ENCODE data around the gene MEF2B.
"Not testable (repeated sequence)": the region's sequence is repeated elsewhere in the genome, so short reads cannot be mapped to it uniquely, and the experiment has no call there.

The MEF2B gene

DNA sequence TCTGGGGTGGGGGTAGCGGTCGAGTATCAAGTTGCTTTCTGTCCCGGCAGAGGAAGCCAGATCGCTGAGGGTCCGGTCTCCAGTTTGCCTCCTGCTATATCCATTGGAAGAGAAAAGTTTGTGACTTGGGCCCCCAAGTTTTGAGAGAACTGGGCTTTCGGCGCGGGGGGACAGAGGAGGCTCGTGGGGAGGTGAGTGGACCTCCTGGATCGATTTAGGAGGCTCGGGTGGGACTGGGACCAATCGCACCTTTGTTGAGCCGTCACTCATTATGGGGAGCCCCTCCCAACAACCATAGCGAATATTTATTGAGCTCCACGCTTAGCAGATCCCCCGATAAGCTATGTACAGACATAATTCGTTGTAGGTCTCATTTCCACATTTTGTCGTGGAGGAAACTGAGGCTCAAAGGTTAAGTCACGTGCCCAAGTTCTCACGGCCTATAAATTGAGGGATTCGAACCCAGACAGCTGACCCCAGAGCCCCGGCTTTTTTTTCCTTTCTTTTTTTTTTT is 22.9 kb upstream of the MEF2B start:
- DNase-seq: no peak

DNA sequence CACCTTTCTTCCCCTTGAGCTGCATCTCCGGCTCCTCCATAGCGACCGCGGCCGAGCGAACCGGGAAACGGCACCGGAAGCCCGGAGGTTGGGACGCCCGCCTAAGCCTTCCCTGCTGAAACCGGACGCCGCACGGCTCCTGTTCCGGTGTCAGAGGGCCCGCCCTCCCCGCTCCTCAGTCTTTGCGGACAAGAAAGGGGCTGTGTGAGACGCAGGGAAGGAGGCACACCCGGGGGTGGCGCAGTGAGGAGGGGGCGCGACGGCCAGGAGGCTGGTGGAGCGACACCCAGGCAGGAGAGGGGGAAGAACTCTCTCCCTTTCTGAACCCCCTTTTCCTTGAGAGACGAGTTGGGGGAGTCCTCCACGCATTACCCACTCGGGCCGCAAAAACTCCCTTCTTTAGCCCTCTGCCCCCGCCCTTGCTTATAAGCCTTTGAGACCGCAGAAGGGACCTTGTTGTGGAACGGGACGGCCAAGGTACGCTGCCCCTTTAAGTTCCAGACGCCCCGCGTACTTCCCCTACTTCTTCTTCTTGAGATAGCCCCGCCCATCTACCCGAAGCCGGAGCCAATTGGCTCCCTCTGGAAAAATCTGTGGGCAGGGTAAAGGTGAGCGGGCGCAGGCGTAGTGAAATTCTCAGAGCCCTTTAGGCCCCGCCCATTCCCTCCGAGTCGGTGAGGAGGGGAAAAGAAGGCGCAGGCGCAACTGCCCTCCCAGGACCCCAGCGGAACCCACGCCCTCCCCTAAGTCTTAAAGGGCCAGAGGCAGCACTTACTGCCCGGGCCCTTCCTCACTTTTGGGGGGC is 22.2 kb upstream of the MEF2B start, which contains the start of the genes BORCS8 and RFXANK:
BORCS8 (minus strand) TSS at position 75 of the 805 bp plus-strand sequence; CDS start at position 40, 35 bp downstream.
RFXANK (plus strand) TSS at position 181 of the 805 bp plus-strand sequence. CDS start 1,689 bp downstream, outside the sequence.
- DNase-seq: peak; percentile 92 to 96 (median 94)

DNA sequence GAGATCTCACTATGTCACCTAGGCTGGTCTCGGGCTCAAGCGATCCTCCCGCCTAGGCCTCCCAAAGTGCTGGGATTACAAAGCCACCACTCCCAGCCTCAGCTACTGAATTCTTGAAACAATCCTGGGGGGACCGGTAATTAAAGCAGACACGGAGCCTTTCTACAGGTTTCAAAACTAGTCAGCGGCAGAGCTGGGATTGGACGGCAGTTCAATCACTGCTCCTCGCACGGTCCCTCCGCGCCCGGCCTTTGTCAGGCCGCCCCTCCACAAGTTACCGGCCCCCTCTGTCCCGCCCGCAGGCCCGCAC is 21.7 kb upstream of the MEF2B start:
- DNase-seq: no peak

DNA sequence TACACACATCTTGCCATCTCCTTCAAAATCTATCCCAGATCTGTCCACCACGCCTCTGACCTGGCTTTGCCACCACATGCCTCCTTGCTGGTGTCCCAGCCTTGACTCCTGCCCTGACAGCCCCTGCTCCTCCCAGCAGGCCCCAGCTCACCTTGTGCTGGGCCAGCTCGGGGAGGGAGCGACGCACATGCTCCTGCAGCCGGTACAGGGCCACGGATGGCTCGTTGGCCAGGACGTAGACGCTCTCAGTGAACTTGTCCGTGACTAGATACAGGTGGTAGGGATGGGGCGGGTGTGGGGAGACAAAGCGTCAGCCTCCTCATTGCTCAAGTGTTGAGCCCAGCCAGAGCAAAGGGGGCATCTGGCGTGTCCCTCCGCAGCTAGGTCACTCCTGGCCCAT is 16.7 kb upstream of the MEF2B start:
- no peak for DNase-seq

DNA sequence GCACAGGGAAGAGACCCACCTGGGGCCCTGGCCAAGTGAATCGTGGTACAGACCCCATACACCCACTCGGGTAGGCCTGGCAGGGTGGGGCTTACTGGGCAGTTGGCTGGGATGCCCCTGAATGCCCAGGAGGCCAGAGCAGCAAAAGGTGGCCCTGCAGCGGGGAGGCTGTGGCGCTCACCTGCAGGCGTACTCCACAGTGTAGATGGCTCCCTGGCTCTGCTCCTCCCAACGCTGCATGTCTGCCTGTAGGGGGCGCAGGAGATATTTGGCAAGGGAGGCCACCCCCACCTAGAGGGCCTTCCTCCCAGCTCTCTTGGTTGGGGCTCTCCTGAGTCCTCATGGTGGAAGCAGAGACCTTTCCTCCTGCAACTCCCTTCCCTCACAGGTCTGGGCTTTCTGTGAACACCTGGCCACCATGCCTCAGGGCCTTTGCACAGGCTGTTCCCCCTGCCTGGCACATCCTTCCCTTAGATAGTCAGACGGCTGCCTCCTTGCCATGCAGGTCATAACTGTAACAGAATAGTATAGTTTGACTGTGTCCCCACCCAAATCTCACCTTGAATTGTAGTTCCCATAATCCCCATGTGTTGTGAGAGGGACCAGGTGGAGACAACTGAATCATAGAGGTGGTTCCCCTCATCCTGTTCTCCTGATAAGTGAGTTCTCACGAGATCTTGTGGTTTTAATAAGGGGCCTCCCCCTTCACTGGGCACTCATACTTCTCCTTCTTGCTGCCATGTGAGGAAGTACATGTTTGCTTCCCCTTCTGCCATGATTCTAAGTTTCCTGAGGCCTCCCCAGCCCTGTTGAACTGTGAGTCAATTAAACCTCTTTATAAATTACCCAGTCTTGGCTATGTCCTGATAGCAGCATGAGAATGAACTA is 16.0 kb upstream of the MEF2B start:
- peak in 3 of 4 experiments; percentile 8 to 40 (median 35) for DNase-seq

DNA sequence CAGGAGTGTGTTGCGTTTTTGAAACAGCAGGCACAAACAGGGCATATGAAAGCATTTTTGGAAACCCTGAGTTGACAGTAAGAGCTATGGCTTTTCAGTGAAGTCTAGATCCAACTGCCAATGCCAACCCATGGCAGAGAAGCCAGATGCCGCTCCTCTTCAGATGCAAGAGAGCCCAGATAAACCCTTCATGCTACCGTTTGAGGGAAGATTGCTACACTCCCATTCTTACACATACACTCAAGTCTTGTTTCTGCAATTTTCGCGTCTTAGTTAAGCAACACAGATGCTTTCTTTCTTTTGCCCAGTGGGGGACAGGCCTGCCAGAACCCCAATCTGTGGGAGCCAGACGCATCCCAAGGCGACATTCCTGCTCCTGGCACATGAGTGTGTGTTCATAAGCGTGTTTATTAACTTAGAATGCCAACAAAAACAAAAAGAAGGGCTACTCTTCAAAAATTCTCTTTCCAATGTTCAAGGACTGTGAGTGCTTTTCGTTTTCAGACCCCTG is 11.5 kb upstream of the MEF2B start:
- DNase-seq: no peak

DNA sequence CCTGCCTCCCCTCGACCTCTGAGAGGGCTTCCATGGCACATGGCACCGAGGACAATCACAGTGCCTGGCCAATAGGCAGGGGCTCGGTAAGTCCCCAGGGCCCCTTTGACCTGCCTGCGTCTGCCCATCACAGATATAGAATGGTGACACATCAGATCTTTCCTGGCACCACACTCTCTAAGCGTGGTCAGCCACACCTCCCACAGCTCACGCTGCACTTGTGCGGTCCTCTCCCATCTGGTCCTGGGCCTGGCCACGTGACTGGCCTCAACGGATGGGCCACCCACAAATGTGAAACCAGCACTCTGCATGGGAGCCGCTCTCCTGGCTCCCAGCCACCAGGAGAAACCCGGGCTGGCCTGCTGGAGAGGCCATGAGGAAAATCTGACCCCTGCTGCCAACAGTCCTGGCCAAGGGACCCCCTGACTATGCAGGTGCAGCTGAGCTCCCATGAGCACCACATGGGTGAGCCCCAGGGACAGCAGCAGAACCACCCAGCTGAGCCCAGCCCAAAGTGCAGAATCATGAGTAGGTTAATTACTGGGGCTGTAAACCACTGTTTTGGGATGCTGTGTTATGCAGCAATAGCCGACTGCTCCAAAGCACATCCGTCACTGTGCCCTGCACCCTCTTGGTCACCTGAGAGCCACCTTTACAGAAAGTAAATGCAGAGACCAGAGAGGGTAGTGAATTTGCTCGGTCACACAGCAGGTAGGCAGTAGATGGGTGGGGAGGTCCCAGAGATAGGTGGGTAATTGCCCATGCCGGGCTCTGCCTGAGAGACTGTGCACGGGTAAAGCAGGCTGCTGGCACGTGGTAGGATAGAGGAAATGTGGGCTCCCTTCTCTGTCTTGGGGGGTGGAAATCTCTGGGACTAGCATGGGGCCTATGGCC is 9.7 kb upstream of the MEF2B start:
- no peak for DNase-seq

DNA sequence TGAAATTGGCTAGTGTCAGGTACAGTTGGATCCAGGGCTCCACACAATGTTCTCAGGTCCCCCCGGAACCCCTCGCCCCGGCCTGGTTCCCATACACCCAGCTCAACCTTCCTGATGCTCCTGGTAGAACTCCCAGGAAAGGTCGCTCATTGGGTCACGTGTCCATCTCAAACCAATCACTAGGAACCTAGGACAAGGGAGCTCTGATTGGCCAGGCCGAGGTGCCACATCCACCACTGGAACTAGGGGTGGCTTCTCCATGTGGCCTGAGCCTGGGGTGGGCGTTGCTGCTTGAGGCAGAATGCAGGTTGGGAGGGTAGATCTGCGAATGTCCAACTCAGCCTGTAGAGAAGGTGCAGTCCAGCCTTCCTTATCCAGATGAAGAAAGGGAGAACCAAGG is 6.9 kb upstream of the MEF2B start:
- no peak for DNase-seq

DNA sequence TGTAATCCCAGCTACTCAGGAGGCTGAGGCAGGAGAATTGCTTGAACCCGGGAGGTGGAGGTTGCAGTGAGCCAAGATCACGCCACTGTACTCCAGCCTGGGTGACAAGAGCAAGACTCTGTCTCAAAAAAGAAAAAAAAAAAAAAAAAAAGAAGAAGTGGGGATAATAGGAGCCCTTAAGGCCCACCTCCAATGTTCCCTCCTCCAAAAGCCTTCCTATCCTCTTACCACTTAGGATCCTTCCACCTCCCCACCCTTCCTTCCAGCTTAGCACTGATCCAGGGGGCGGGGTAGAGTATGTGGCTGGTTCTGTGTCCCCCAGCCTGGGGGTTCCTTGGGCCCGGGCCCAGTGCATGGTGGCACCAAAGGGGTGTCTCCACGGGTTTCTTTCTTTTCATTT is 3.2 kb upstream of the MEF2B start:
- not testable (repeated sequence) for DNase-seq

DNA sequence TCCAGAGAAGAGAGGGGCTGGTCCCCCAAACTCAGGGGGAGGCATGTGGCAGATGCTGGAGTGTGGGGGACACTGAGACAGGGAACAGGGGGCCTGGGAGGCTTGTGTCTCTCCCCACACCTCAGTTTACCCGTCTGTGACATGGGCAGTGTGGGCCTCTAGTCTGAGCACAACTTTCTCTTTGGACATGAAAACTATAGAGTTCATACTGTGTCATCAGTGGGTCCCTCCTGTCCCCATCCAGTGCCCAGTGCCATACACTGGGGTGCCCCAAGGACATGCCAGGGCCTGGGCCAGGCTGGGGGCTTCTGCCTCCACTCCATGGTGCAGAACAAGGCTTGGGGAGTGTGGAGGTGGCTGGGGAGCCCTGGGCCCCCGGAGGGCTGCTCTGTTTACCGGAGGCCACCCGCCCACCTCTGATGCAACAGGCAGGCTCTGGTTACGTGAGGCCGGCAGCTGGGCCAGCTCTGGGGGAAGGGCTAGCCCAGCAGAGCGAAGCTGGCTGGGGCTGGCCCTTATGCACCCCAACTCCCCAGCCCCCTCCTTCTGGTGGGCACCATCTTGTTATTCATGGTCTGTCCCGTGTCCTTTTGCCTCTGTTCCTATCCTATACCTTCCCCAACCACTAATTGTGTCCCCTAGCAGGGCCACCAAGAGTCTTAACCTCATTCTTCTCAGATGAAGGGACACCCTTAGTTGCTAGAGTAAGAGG is 1.9 kb upstream of the MEF2B start:
- DNase-seq: no peak

DNA sequence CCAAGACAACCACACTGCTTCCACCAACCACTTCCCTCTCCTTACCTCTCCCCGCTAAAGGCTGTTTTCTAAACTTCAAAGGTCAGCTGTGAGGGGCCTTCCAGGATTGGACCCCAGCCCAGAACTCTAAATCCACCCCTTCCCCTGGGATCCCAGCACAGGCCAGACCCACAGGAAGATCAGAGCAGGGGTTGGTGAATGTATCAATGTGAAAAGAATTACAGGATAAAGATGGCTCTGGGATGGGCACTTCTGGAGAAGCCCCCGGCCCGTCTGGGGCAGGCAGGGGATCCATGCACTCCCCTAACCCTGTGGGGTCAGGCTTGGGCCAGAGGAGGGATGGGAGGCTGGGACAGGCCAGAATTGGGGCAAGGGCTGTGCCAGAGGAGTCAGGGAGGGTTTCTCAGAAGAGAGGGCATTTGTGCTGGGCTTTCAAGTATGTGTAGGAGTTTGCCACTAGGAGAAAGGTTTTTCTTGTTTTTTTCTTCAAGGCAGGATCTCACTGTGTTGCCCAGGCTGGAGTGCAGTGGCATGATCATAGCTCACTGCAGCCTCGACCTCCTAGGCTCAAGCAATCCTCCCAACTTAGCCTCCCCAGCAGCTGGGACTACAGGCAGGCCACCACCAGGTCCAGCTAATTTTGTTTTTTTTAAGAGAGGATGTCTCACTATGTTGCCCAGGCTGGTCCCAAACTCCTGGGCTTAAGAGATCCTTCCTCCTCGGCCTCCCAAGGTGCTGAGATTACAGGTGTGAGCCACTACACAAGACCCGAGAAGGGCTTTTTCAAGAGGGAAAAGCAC is 1.0 kb upstream of the MEF2B start:
- DNase-seq: no peak

DNA sequence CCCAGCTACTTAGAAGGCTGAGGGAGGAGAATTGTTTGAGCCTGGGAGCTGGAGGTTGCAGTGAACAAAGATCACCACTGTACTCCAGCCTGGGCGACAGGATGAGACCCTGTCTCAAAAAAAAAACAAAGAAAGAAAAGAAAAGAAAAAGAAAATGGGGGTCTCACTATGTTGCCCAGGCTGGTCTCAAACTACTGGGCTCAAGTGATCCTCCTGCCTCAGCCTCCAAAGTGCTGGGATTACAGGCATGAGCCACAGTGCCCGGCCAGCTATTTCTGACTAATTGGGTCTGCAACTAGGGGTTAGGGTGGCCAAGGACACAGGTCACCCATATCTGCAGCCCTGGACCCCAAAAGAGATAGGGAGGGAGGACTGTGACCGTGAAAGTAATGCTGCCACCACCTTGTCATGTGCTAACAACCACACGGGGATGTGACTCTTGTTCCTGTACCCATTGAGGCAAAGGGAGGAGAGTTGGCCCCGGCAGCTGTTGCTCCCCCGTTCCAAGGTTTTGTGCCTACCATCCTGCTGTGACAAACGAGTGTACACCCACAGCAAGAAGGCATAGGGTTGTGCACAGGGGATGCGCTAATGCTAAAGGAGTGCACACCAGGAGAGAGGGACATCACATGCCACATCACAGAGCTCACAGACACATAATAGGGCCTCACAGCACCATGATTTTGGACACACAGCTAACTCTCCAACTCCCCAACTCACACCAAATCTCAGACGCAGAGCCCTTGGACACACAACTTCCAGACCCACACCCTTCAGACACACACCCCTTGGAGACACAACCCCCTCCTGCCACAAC is 619 bp downstream of the MEF2B start:
- no peak for DNase-seq

DNA sequence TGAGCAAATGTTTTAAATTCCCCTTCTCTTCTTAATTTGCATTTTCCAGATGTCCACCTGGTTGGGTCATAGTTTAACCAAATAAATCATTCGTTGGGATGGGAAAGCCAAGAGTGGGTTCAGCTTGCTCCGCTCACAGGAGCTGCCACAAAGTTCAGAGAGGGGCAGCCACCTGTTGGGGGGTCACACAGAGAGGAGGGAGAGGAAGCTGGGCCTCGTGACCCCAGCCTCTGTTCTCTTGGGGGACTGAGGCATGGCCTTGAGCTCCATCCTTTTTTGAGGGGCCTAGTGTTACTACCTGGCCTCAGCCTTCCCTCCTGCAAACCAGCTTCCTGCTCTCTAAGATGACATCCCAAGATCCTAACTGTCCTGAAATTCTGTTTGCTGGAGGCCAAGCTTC is 2.5 kb downstream of the MEF2B start:
- DNase-seq: no peak

DNA sequence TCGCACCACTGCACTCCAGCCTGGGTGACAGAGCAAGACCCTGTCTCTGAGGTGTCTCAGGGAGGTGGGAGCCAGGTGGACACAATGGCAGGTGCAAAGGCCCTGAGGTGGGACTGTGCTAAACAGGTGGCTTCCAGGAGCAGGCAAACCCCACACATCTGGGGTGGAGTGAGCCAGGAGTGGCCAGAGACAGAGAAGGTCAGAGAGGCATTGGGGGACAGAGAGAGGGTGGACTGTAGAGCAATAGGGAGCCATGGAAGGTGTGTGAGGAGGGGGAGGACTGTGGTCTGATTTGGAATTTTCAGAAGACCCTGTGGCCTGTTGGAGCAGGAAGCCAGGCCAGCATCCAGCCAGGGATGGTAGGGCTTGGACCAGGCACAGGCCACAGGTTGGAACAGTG is 4.7 kb downstream of the MEF2B start:
- no peak for DNase-seq

DNA sequence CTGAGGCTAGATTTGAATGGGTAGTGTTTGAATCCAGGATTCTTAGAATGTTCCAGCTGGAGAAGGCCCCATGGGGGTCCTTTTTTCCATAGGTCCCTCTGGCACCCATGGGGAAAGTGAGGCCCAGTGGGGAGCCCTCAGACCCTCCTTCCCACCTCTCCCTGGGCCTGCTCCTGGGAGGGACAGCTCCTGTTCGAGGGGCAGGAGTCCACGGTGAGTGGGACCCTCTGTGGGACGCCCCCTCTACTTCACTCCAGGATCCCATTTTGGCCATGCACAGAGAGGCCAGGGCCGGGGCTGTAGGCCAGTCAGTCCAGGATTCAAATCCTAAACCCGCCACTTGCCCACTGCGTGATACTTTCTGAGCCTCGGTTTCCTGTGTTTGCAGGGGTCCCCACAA is 7.6 kb downstream of the MEF2B start:
- no peak for DNase-seq

DNA sequence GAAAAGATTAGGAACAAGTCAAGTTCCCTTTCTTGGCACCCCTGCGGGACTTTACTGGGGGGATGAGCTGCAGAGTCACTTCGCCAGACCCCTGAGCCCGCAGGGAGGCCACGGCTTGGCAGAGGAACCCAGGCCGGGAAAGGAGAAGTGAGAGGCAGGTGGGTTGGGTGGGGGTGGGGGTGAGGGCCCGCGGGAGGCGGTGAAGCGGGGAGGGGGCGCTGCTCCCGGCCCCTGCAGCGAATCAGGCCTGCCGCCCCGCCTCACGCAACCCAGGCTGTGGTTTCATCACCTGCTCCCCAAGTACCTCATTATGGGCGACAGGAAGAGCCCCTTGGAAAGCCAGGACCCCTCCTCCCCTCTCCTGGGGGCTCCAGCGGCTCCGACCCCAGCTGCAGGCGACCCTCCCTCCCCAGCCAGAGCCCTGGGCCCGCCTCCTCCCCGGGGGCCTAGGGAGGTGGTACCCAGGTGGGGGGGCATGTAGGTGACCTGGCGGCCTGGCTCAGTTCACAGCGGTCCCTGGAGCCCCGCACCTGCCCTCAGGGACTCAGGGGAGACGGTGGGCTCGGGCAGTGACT is 9.5 kb downstream of the MEF2B start:
- no peak for DNase-seq

DNA sequence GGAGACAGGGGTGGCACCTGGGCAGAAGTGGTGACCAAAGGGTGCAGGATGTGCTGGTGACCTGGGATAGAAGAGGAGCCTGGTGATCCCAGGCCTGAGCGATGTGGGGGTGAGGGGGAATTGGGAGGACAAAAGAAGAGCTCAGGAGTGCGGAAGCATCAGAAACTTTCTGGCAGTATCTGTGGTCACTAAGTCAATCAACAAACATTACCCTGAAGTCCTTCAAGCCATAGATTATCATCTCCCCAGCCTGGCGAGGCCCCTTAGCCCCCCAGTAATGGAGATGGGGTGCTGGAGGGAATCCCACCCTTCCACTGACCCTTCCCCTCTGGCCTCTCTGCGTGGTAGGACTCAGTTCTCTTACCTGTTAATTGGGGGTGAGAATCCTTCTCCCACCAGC is 10.5 kb downstream of the MEF2B start:
- no peak for DNase-seq

DNA sequence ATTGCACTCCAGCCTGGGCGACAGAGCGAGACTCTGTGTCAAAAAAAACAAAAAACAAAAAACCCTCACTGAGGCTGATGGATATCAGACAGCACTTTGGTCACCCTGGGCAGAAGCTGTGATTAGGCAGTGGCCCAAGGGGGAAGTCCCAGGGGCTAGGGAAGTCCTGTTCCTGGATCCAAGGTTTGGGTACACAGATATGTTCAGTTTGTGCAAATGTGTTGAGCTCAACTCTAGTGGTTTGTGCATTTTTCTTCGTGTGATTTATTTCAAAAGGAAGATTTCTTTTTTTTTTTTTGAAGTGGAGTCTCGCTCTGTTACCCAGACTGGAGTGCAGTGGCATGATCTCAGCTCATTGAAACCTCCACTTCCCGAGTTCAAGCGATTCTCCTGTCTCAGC is 12.3 kb downstream of the MEF2B start:
- DNase-seq: no peak

DNA sequence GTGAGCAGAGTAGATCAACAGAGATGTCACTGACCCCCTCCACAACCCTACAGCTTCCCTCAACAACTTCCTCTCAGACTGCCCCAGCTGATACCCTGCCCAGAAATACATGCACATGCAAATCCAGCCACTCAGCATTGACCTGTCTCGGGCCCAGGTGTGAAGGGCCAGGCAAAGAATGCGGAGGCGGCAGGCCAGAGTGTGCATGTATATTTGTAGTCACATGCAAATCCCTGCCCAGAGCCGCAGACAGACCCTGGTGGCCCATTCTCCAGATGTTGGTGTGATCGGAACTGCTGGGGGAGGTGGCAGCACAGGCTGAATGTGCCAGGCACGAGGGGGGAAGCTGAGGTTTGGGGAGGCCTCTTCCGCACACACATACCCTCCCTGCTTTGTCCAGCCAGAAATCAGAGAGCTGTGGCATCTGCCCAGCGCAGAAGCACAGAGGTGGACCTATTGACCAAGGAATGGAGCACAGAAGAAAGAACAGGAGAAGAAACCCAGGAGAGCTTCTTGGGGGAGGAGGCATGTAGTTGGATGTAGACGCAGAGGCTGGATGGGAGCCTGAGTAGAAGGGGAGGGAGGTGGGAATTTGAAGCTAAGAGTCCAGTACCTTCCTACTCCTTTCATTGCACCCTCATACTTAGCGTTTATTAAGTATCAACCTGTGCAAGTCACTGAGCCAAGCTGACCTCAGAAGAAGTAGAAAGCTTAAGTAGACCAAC is 14.4 kb downstream of the MEF2B start:
- DNase-seq: no peak

Data from activated naive CD4-positive, alpha-beta T cell (primary cell).